A549 (cell line): ENCODE results near the gene USF1. TPM values are rescaled to one million over a fixed set of nuclear protein-coding genes. Genes with fewer than 3 reads are reported as not detected.
A peak's percentile ranks its signal among the peaks of the same experiment; 100 is the strongest.

ENCODE experiments used
- ATAC-seq, 2 experiments: fragments of 200-7000 bp in 1 of 2; fragments of >200 bp in 1 of 2; cut with Nextera tagmentation in 1 of 2; cut with Tn5 transposase in 1 of 2; 3 replicates each; pipeline versions ENCODE4 v1.8.0 to v1.9.1; 2018 to 2020; ENCODE audit warnings: mild to moderate bottlenecking in 1 of 2, moderate library complexity in 1 of 2
- CTCF ChIA-PET: fragments of 300-600 bp; sonication (Branson Sonifier 250); formaldehyde crosslinking; extraction: SDS; loops from one replicate; lab custom pipeline; 2021; ENCODE audit warnings: antibody characterized with exemption, inconsistent platforms; lab: Yijun Ruan, JAX
- POLR2A ChIA-PET: fragments of 350-600 bp; formaldehyde crosslinking; extraction: SDS; loops from one replicate; lab custom pipeline; 2021; ENCODE audit warnings: antibody characterized with exemption, inconsistent platforms; lab: Yijun Ruan, JAX
- DNase-seq, 2 experiments: peaks; one replicate each; pipeline versions ENCODE4 v3.0.0 to v3.0.0-alpha.2; 2011 to 2016; ENCODE audit warnings: low read depth in 1 of 2, low spot score in 1 of 2
- FAIRE-seq: peaks from 2 replicates; lab custom pipeline; 2011; peaks lifted over from hg19 to GRCh38; lab: Jason Lieb, UNC
- H3K27ac ChIP-seq, 2 experiments: fragments of >200 bp; sonication (Bioruptor Twin); formaldehyde crosslinking; 3 replicates each; pipeline ENCODE4 v1.5.1; 2016 to 2017
- H3K4me1 ChIP-seq: fragments of >200 bp; sonication (Bioruptor Twin); formaldehyde crosslinking; 3 replicates; pipeline ENCODE4 v1.6.1; 2016
- H3K4me2 ChIP-seq: fragments of >200 bp; sonication (Bioruptor Twin); formaldehyde crosslinking; 3 replicates; pipeline ENCODE4 v1.6.1; 2016
- H3K4me3 ChIP-seq: fragments of >200 bp; sonication (Bioruptor Twin); formaldehyde crosslinking; 3 replicates; pipeline ENCODE4 v1.5.1; 2016
- H3K9me3 ChIP-seq: fragments of >200 bp; sonication (Bioruptor Twin); formaldehyde crosslinking; 3 replicates; pipeline ENCODE4 v1.6.1; 2016
- ATOH8 ChIP-seq: fragments of 250-450 bp; sonication (Bioruptor Pico); IDR thresholded peaks from 2 replicates; pipeline ENCODE4 v1.5.0; 2020; ENCODE audit warnings: low read depth, mild to moderate bottlenecking, moderate library complexity
- CHD2 ChIP-seq: fragments of 150-350 bp; IDR thresholded peaks from 2 replicates; pipeline ENCODE4 v1.6.1; 2014; ENCODE audit warnings: low read length; ENCODE audit not compliant: partially characterized antibody
- CHD4 ChIP-seq: fragments of 200-600 bp; sonication (generic); IDR thresholded peaks from 2 replicates; pipeline ENCODE4 v1.6.1; 2016; ENCODE audit warnings: antibody characterized with exemption, mild to moderate bottlenecking, borderline replicate concordance
- EHF ChIP-seq: fragments of 250-450 bp; sonication (Bioruptor Pico); IDR thresholded peaks from 2 replicates; pipeline ENCODE4 v1.5.0; 2020; ENCODE audit warnings: mild to moderate bottlenecking
- EP300 ChIP-seq, 2 experiments: fragments of >200 bp; sonication (Bioruptor Twin); formaldehyde crosslinking; IDR thresholded peaks; 2 replicates in 1 of 2; 3 replicates in 1 of 2; pipeline ENCODE4 v1.6.1; 2016 to 2017
- FOSL2 ChIP-seq, 2 experiments: fragments of 450-650 bp in 1 of 2; fragments of >200 bp in 1 of 2; sonication (Bioruptor Twin) in 1 of 2; formaldehyde crosslinking; IDR thresholded peaks; 2 replicates each; pipeline versions ENCODE4 v1.5.0 to v1.6.1; 2016 to 2020; ENCODE audit warnings: mild to moderate bottlenecking in 1 of 2, moderate library complexity in 1 of 2
- FOXS1 ChIP-seq: fragments of 250-450 bp; sonication (Bioruptor Pico); IDR thresholded peaks from 2 replicates; pipeline ENCODE4 v1.5.0; 2020; ENCODE audit warnings: mild to moderate bottlenecking, moderate library complexity
- GATA3 ChIP-seq: IDR thresholded peaks from 2 replicates; pipeline ENCODE4 v1.6.1; 2012; ENCODE audit warnings: borderline replicate concordance
- HOXA7 ChIP-seq: fragments of 250-450 bp; sonication (Bioruptor Pico); IDR thresholded peaks from 2 replicates; pipeline ENCODE4 v1.5.0; 2020; ENCODE audit warnings: mild to moderate bottlenecking, moderate library complexity
- HOXB13 ChIP-seq: fragments of 250-450 bp; sonication (Bioruptor Pico); IDR thresholded peaks from 2 replicates; pipeline ENCODE4 v1.5.0; 2020; ENCODE audit warnings: low read depth, mild to moderate bottlenecking, moderate library complexity
- HOXB5 ChIP-seq: fragments of 250-450 bp; sonication (Bioruptor Pico); IDR thresholded peaks from 2 replicates; pipeline ENCODE4 v1.5.0; 2020; ENCODE audit warnings: mild to moderate bottlenecking, moderate library complexity
- KDM1A ChIP-seq: fragments of 200-600 bp; sonication (generic); IDR thresholded peaks from 2 replicates; pipeline ENCODE4 v1.6.1; 2016; ENCODE audit warnings: low read depth, mild to moderate bottlenecking
- KDM5A ChIP-seq: fragments of 200-600 bp; sonication (generic); IDR thresholded peaks from 2 replicates; pipeline ENCODE4 v1.6.1; 2016; ENCODE audit warnings: antibody characterized with exemption, mild to moderate bottlenecking
- MAFK ChIP-seq: fragments of 450-650 bp; IDR thresholded peaks from 2 replicates; pipeline ENCODE4 v1.6.1; 2014; ENCODE audit not compliant: partially characterized antibody
- MAZ ChIP-seq: fragments of 150-350 bp; IDR thresholded peaks from 2 replicates; pipeline ENCODE4 v1.6.1; 2014; ENCODE audit warnings: antibody characterized with exemption, low read depth, low read length, borderline replicate concordance
- MYC ChIP-seq: IDR thresholded peaks from 2 replicates; pipeline ENCODE4 v1.6.1; 2012; ENCODE audit warnings: mild to moderate bottlenecking, inconsistent platforms, low read length, improper control_type of control experiment, borderline replicate concordance
- NFE2L2 ChIP-seq: fragments of 150-350 bp; conservative IDR thresholded peaks from 2 replicates; pipeline ENCODE4 v1.6.1; 2014; ENCODE audit warnings: low read length
- NR3C1 ChIP-seq: fragments of >200 bp; sonication (Bioruptor Twin); formaldehyde crosslinking; IDR thresholded peaks from 3 replicates; pipeline ENCODE4 v1.6.1; 2017
- RCOR1 ChIP-seq: fragments of 150-350 bp; IDR thresholded peaks from 2 replicates; pipeline ENCODE4 v1.6.1; 2014; ENCODE audit warnings: antibody characterized with exemption, low read length, low read depth
- SMC3 ChIP-seq: fragments of >200 bp; sonication (Bioruptor Twin); formaldehyde crosslinking; IDR thresholded peaks from 3 replicates; pipeline ENCODE4 v1.6.1; 2018; ENCODE audit warnings: inconsistent platforms
- TFCP2L1 ChIP-seq: fragments of 250-450 bp; sonication (Bioruptor Pico); IDR thresholded peaks from 2 replicates; pipeline ENCODE4 v1.5.0; 2021; ENCODE audit warnings: mild to moderate bottlenecking
- USF2 ChIP-seq: fragments of 450-650 bp; IDR thresholded peaks from 2 replicates; pipeline ENCODE4 v1.6.1; 2014; ENCODE audit warnings: antibody characterized with exemption
- ZNF302 ChIP-seq: fragments of 250-450 bp; sonication (Bioruptor Pico); IDR thresholded peaks from 2 replicates; pipeline ENCODE4 v1.9.0; 2021; ENCODE audit warnings: inconsistent platforms, mild to moderate bottlenecking, moderate library complexity
- WGBS: methylation state at CpG from one replicate; pipeline ENCODE4 v1.1.6; 2017; ENCODE audit errors: missing lambda C conversion rate; 5-methylcytosine and 5-hydroxymethylcytosine counted together
- polyA plus RNA-seq, 4 experiments: library from polyadenylated mRNA; depleted of rRNA in 3 of 4; stranded (reverse); fragments of >200 nt; fragmentation: RNase III in 1 of 4; extraction: RNeasy Plus Mini Kit Qiagen cat#74134 plus additional on column Dnase treatment in 1 of 4; gene quantifications; 2 replicates in 3 of 4; 3 replicates in 1 of 4; pipeline ENCODE4 v1.2.3, GENCODE V29; 2011 to 2017
- TF ChIP-seq, protein P1 (sequence below): IDR thresholded peaks from 2 replicates; pipeline ENCODE4 v1.6.1; 2012
- TF ChIP-seq, protein P2 (sequence below): fragments of 150-350 bp; IDR thresholded peaks from 2 replicates; pipeline ENCODE4 v1.6.1; 2014; ENCODE audit warnings: low read depth, mild to moderate bottlenecking, low read length
- TF ChIP-seq, protein P3 (sequence below): fragments of 250-450 bp; sonication (Bioruptor Pico); IDR thresholded peaks from 2 replicates; pipeline ENCODE4 v1.5.0; 2021; ENCODE audit warnings: mild to moderate bottlenecking, moderate library complexity, borderline replicate concordance
- TF ChIP-seq, protein P4 (sequence below): fragments of 200-600 bp; sonication (generic); IDR thresholded peaks from 2 replicates; pipeline ENCODE4 v1.6.1; 2016; ENCODE audit warnings: antibody characterized with exemption, mild to moderate bottlenecking, moderate library complexity

Gene USF1
- polyA plus RNA-seq, 2 of the 4 experiments (the other 2 are of a cell fraction) = 35.5 to 60.5 TPM

DNA sequence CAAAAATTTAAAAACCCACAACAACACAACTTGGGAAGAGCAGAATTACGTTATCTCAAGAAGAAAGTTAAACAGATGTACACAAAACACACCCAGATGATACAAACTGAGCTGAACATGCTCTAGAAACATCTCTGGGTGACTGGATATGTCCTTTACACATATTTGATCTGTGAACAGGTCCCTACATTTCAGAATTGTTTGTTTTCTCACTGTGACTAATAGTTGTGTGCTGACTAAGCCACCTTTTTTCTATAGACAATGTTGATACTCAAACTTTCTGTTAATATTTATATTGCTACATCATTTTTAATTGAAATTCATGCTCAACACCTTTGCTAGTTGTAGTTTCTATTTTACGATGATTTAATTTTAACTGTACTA lies 23.8 kb downstream of the USF1 start (continued):
- TF ChIP-seq FOXS1 = no peak
- TF ChIP-seq KDM1A = 0 out of 2 replicates have a peak, but pooled peaks have one; percentile 9
- no peak for TF ChIP-seq MAZ
- no peak for TF ChIP-seq SMC3
- TF ChIP-seq EP300 (IDR thresholded peaks at IDR 0.05) = no peak
- TF ChIP-seq, protein P1, sequence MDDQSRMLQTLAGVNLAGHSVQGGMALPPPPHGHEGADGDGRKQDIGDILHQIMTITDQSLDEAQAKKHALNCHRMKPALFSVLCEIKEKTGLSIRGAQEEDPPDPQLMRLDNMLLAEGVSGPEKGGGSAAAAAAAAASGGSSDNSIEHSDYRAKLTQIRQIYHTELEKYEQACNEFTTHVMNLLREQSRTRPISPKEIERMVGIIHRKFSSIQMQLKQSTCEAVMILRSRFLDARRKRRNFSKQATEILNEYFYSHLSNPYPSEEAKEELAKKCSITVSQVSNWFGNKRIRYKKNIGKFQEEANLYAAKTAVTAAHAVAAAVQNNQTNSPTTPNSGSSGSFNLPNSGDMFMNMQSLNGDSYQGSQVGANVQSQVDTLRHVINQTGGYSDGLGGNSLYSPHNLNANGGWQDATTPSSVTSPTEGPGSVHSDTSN = no peak
- TF ChIP-seq, protein P2, sequence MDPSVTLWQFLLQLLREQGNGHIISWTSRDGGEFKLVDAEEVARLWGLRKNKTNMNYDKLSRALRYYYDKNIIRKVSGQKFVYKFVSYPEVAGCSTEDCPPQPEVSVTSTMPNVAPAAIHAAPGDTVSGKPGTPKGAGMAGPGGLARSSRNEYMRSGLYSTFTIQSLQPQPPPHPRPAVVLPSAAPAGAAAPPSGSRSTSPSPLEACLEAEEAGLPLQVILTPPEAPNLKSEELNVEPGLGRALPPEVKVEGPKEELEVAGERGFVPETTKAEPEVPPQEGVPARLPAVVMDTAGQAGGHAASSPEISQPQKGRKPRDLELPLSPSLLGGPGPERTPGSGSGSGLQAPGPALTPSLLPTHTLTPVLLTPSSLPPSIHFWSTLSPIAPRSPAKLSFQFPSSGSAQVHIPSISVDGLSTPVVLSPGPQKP = no peak
- no peak for TF ChIP-seq CHD4
- no peak for TF ChIP-seq ATOH8
- TF ChIP-seq MAFK = peak; percentile 30
- TF ChIP-seq ZNF302 (CRISPR knock-in tag) = no peak
- no peak for TF ChIP-seq MYC
- TF ChIP-seq, protein P3, sequence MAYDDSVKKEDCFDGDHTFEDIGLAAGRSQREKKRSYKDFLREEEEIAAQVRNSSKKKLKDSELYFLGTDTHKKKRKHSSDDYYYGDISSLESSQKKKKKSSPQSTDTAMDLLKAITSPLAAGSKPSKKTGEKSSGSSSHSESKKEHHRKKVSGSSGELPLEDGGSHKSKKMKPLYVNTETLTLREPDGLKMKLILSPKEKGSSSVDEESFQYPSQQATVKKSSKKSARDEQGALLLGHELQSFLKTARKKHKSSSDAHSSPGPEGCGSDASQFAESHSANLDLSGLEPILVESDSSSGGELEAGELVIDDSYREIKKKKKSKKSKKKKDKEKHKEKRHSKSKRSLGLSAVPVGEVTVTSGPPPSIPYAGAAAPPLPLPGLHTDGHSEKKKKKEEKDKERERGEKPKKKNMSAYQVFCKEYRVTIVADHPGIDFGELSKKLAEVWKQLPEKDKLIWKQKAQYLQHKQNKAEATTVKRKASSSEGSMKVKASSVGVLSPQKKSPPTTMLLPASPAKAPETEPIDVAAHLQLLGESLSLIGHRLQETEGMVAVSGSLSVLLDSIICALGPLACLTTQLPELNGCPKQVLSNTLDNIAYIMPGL (CRISPR knock-in tag) = no peak
- no peak for TF ChIP-seq TFCP2L1 (CRISPR knock-in tag)
- no peak for TF ChIP-seq NFE2L2
- TF ChIP-seq, all 56 proteins: peak for 4

DNA sequence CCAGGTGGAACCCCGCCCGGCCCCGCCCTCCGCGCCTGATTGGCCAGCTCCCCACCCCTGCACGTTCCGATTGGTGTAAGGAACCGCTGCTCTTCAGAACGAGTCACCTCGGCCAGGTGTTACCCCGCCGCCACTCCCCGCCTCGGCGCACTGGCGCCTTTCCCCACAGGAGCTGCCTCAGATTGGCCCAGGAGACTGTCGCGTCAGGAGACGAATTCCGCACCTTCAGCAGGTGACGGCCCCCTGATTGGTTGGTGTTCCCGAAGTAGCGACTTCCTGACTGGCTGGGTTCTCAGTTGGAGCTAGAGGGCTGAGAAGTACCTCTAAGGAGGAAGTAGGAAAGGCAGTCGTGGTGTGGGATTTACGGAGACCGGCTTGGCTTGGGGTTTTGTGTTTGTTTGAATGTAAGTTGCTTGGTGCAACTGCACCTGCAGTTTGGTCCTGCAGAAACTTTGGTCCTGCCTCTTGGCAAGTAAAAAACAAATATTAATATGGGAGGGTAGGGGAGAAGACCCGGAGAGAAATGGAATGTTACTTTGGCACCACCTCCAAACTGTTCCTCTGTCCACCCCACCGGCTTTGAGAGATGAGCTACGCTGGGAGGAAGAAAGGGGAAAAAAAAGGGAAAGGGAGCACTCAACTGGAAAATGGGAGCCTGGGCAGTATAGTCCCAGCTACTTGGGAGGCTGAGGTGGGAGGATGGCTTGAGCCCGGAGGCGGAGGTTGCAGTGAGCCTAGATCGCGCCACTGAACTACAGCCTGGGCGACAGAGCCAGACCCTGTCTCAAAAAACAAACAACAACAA lies 24.4 kb downstream of the USF1 start:
- FAIRE-seq = no peak
- POLR2A ChIA-PET = interaction anchor here (0.9 to 2.2 kb wide), 8 partner anchors 17 to 111 kb away, joined by 3 to 32 read pairs (median 6); partner anchors contain the start of genes DEDD, KLHDC9 and USF1
- Histone ChIP-seq H3K4me3 (peak overlapping the region; percentile 67), H3K4me1 (peaks cover 53% of the 10 kb centered on the region), H3K9me3 (no peaks in the 10 kb centered on the region), H3K27ac (peak overlapping the region; percentile 82 to 84), H3K4me2 (peak overlapping the region; percentile 94)
- DNase-seq = peak; percentile 92 to 99
- peak; percentile 93 to 94 for ATAC-seq
- CTCF ChIA-PET = interaction anchor here (0.6 to 3.9 kb wide), 11 partner anchors 10 to 78 kb away, joined by 3 to 29 read pairs (median 4); partner anchors contain the start of genes KLHDC9 and USF1
- 3% methylated on average over 24 of the region's 34 CpGs for WGBS
- TF ChIP-seq MYC (no peak), CHD4 (no peak), RCOR1 (no peak), FOSL2 (IDR thresholded peaks at IDR 0.05) (no peak), FOSL2 (CRISPR knock-in tag; IDR thresholded peaks at IDR 0.05) (no peak), GATA3 (no peak), USF2 (no peak), HOXB5 (no peak), HOXB13 (CRISPR knock-in tag) (no peak; the same call in 1 of the 2 replicates), HOXA7 (CRISPR knock-in tag) (no peak), NR3C1 (no peak), KDM5A (no peak), KDM1A (peak; percentile 65; the same call in 1 of the 2 replicates), CHD2 (no peak), EHF (CRISPR knock-in tag) (no peak), EP300 (IDR thresholded peaks at IDR 0.05) (no peak)
- TF ChIP-seq, protein P4, sequence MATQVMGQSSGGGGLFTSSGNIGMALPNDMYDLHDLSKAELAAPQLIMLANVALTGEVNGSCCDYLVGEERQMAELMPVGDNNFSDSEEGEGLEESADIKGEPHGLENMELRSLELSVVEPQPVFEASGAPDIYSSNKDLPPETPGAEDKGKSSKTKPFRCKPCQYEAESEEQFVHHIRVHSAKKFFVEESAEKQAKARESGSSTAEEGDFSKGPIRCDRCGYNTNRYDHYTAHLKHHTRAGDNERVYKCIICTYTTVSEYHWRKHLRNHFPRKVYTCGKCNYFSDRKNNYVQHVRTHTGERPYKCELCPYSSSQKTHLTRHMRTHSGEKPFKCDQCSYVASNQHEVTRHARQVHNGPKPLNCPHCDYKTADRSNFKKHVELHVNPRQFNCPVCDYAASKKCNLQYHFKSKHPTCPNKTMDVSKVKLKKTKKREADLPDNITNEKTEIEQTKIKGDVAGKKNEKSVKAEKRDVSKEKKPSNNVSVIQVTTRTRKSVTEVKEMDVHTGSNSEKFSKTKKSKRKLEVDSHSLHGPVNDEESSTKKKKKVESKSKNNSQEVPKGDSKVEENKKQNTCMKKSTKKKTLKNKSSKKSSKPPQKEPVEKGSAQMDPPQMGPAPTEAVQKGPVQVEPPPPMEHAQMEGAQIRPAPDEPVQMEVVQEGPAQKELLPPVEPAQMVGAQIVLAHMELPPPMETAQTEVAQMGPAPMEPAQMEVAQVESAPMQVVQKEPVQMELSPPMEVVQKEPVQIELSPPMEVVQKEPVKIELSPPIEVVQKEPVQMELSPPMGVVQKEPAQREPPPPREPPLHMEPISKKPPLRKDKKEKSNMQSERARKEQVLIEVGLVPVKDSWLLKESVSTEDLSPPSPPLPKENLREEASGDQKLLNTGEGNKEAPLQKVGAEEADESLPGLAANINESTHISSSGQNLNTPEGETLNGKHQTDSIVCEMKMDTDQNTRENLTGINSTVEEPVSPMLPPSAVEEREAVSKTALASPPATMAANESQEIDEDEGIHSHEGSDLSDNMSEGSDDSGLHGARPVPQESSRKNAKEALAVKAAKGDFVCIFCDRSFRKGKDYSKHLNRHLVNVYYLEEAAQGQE = no peak
